WI38 (cell line): ENCODE measurements around the gene DDOST.
A peak's percentile ranks its signal among the peaks of the same experiment; 100 is the strongest.

Experiments used
- H3K4me3 ChIP-seq: 2 replicates; pipeline ENCODE4 v1.5.1; 2011; ENCODE audit warnings: low read depth, mild to moderate bottlenecking, control low read depth, low read length
- TF ChIP-seq, protein P1 (sequence below): IDR thresholded peaks from 2 replicates; pipeline ENCODE4 v1.5.1; 2012; ENCODE audit warnings: low read depth, mild to moderate bottlenecking, control low read depth, low read length

DDOST gene

GRCh38 chr1:20666804-20667203 lies 5.6 kb upstream of the DDOST start:
- TF ChIP-seq, protein P1, sequence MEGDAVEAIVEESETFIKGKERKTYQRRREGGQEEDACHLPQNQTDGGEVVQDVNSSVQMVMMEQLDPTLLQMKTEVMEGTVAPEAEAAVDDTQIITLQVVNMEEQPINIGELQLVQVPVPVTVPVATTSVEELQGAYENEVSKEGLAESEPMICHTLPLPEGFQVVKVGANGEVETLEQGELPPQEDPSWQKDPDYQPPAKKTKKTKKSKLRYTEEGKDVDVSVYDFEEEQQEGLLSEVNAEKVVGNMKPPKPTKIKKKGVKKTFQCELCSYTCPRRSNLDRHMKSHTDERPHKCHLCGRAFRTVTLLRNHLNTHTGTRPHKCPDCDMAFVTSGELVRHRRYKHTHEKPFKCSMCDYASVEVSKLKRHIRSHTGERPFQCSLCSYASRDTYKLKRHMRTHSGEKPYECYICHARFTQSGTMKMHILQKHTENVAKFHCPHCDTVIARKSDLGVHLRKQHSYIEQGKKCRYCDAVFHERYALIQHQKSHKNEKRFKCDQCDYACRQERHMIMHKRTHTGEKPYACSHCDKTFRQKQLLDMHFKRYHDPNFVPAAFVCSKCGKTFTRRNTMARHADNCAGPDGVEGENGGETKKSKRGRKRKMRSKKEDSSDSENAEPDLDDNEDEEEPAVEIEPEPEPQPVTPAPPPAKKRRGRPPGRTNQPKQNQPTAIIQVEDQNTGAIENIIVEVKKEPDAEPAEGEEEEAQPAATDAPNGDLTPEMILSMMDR = no peak
- no peak overlapping the region for H3K4me3 ChIP-seq

DNA sequence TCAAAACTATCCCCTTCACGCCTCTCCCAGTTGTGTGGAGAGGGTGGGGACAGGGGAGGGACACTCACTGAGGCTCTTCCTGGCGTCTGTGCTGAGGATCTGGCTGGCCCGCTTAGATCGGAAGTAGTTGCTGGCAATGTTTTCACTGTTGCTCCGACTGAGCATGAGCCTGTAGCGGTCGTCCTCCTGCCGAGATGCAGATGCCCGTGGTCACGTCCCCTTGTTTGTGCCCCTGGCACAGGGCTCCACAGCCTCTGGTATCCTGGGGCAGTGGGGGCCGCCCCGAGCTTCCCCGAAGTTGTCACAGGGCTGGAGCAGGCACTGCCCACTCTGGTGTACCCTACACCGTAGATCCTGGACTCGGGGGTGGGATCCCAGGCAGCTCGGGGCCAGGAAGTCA lies 5.0 kb upstream of the DDOST start:
- no peak overlapping the region for H3K4me3 ChIP-seq
- TF ChIP-seq, protein P1 = no peak

GRCh38 chr1:20665726-20666125 lies 4.6 kb upstream of the DDOST start:
- TF ChIP-seq, protein P1 = no peak
- no peak overlapping the region for H3K4me3 ChIP-seq

GRCh38 chr1:20663969-20664715 lies 3.0 kb upstream of the DDOST start:
- TF ChIP-seq, protein P1 = no peak
- H3K4me3 ChIP-seq = no peak overlapping the region

DNA sequence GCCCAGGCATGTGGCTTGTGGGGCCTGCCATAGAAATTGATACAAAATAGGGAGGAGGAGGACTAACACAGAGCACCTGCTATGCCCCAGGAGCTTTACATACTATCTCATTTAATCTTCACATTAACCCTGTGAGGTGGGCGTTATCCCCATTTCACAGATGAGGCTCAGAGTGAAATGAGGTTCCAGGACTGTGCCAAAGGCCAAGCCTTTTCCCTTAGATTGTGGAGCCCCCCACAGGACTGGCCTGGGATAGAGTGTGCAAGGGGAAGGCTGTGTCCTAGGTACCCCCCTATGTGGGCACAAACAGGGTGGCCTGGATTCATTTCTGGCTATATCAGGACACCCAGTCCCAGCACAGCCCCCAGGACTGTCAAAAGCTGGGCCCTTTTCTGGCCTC lies 2.2 kb upstream of the DDOST start:
- H3K4me3 ChIP-seq = no peak overlapping the region

DNA sequence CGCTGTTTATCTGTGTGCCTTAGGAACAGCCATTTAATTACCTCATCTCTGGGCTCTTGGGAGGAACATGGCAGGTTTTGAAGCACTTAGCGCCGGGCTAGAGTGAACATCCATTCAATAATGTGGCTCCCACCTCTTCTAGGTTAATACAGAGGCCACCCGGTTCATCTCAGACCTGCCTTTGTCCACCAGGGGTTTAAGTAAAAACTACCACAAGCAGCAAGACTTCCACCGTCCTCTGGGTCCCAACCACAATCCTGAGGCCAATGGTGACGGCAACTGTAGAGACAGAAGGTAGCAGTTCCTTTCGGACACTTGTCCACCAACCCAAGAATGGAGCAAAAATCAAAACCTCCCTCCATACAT lies 924 bp upstream of the DDOST start:
- TF ChIP-seq, protein P1 = no peak
- peak overlapping the region; percentile 97 for H3K4me3 ChIP-seq

More for the DNA sequence above, 2.2 kb upstream of the DDOST start:
- TF ChIP-seq, protein P1 = no peak

DNA sequence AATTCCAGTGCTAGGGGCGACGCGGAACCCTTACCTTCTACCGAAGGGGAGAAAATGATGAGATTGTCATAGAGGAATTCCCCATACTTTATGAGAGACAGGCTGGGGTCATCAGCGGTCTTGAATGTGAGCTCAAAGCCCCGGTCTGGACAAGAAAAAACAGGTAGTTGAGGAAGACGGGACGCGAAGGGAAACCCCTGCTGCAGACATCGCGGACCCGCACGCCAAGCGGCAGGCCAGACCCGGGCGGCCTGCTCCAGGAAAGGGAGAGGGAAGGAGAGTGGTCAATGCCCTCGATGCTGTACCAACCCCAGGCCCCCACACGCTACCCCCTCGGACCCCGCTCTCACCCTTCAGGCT lies 342 bp downstream of the DDOST start:
- peak overlapping the region; percentile 97 for H3K4me3 ChIP-seq
- TF ChIP-seq, protein P1 = no peak
